ENCODE measurements around the gene ABHD13.

Gene ABHD13

DNA sequence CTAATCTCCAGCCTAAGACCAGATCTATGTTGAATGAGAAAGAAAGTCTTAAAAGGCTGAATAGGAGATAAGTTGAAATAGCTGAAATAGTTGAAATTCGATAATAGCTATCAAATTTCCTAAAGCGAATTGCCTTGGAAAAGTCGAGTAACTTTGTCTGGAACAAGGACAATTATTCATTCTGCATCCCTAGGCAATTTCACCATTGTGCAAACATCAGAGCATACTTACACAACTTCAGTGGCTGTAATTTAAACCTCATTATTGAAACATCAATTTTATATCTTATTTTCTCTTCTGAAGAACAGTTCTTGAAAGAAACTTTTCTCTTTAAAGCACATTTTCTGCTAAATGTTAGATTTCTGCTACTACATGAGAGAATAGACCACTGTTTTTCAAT lies 64.9 kb downstream of the ABHD13 start:
- no peaks in the 10 kb centered on the region for H3K4me1 ChIP-seq (ENCODE audit: insufficient read depth, low read length)
- H3K79me2 ChIP-seq (ENCODE audit: insufficient read depth, low read length) = no peaks in the 10 kb centered on the region
- H3K9me3 ChIP-seq (ENCODE audit: insufficient read depth, low read length, severe bottlenecking) = no peaks in the 10 kb centered on the region
- no peak overlapping the region for H3K27ac ChIP-seq (ENCODE audit: low read length)
- H3K27me3 ChIP-seq (ENCODE audit: insufficient read depth, low read length, poor library complexity) = peaks cover 2% of the 10 kb centered on the region
- no peak overlapping the region for H3K9ac ChIP-seq (ENCODE audit: low read depth, low read length)
- H3K4me2 ChIP-seq (ENCODE audit: insufficient read depth, low read length) = no peak overlapping the region
- TF ChIP-seq CTCF (IDR thresholded peaks at IDR 0.05; ENCODE audit: borderline replicate concordance, extremely low read depth, low read length, poor library complexity, severe bottlenecking) (no peak), EZH2 (IDR thresholded peaks at IDR 0.05; ENCODE audit: borderline replicate concordance, low read depth, low read length, severe bottlenecking) (no peak)
- no peak overlapping the region for H3K4me3 ChIP-seq (ENCODE audit: low read depth in 1 of 2, low read length in 2 of 2)
- ATAC-seq (ENCODE audit: insufficient read depth, low read depth) (no peak), DNase-seq (no peak)
- no peaks in the 10 kb centered on the region for H4K20me1 ChIP-seq (ENCODE audit: insufficient read depth, low read length)
- H2AFZ ChIP-seq (ENCODE audit: low read depth, low read length) = no peak overlapping the region
- no peaks in the 10 kb centered on the region for H3K36me3 ChIP-seq (ENCODE audit: insufficient read depth, low read length)
